Trophoblast cell (in vitro differentiated cells and primary cell): ENCODE measurements around the gene ATP8A2.
"Not testable (repeated sequence)": the region's sequence is repeated elsewhere in the genome, so short reads cannot be mapped to it uniquely, and the experiment has no call there.

ENCODE experiments used
- DNase-seq, 2 donors: peaks; one replicate each; pipeline ENCODE4 v3.0.0-alpha.2; 2016
- H2AFZ ChIP-seq: 2 replicates; pipeline ENCODE4 v1.6.1; 2013; ENCODE audit warnings: low read length, moderate library complexity, mild to moderate bottlenecking; ENCODE audit not compliant: insufficient read depth, poor library complexity
- H2AK5ac ChIP-seq: 2 replicates; pipeline ENCODE4 v1.6.1; 2013; ENCODE audit warnings: mild to moderate bottlenecking, low read length
- H2BK120ac ChIP-seq: 2 replicates; pipeline ENCODE4 v1.6.1; 2013; ENCODE audit warnings: low read length, mild to moderate bottlenecking, moderate library complexity; ENCODE audit not compliant: insufficient read depth, poor library complexity
- H2BK12ac ChIP-seq: 2 replicates; pipeline ENCODE4 v1.6.1; 2013; ENCODE audit warnings: mild to moderate bottlenecking, low read length, moderate library complexity
- H2BK5ac ChIP-seq: 2 replicates; pipeline ENCODE4 v1.6.1; 2013; ENCODE audit warnings: low read length, low read depth, moderate library complexity, mild to moderate bottlenecking; ENCODE audit not compliant: poor library complexity
- H3K14ac ChIP-seq: 2 replicates; pipeline ENCODE4 v1.6.1; 2013; ENCODE audit warnings: mild to moderate bottlenecking, low read length
- H3K18ac ChIP-seq: 2 replicates; pipeline ENCODE4 v1.6.1; 2013; ENCODE audit warnings: mild to moderate bottlenecking, low read length
- H3K23ac ChIP-seq: 2 replicates; pipeline ENCODE4 v1.6.1; 2013; ENCODE audit warnings: low read length
- H3K27ac ChIP-seq: 2 replicates; pipeline ENCODE4 v1.5.1; 2013; ENCODE audit warnings: low read depth, mild to moderate bottlenecking, inconsistent platforms, low read length, moderate library complexity
- H3K27me3 ChIP-seq: 2 replicates; pipeline ENCODE4 v1.6.1; 2013; ENCODE audit warnings: inconsistent platforms, mild to moderate bottlenecking, low read length, moderate library complexity; ENCODE audit not compliant: insufficient read depth
- H3K36me3 ChIP-seq, 2 experiments: 1 replicate in 1 of 2; 2 replicates in 1 of 2; pipeline ENCODE4 v1.6.1; 2013; ENCODE audit warnings: low read length in 2 of 2, mild to moderate bottlenecking in 2 of 2, moderate library complexity in 1 of 2; ENCODE audit not compliant: insufficient read depth in 2 of 2, control insufficient read depth in 1 of 2
- H3K4ac ChIP-seq: 2 replicates; pipeline ENCODE4 v1.6.1; 2013; ENCODE audit warnings: low read depth, mild to moderate bottlenecking, low read length, moderate library complexity
- H3K4me1 ChIP-seq, 2 experiments: 1 replicate in 1 of 2; 2 replicates in 1 of 2; pipeline ENCODE4 v1.6.1; 2013; ENCODE audit warnings: low read length in 2 of 2, mild to moderate bottlenecking in 2 of 2, moderate library complexity in 1 of 2; ENCODE audit not compliant: insufficient read depth in 2 of 2, control insufficient read depth in 1 of 2
- H3K4me2 ChIP-seq: 2 replicates; pipeline ENCODE4 v1.6.1; 2013; ENCODE audit warnings: inconsistent platforms, mild to moderate bottlenecking, low read length, moderate library complexity
- H3K4me3 ChIP-seq: 2 replicates; pipeline ENCODE4 v1.5.1; 2013; ENCODE audit warnings: mild to moderate bottlenecking, low read depth, low read length, inconsistent platforms
- H3K79me1 ChIP-seq: one replicate; pipeline ENCODE4 v1.6.1; 2013; ENCODE audit warnings: low read length
- H3K79me2 ChIP-seq: 2 replicates; pipeline ENCODE4 v1.6.1; 2013; ENCODE audit warnings: low read length, mild to moderate bottlenecking; ENCODE audit not compliant: control insufficient read depth, insufficient read depth, poor library complexity
- H3K9ac ChIP-seq: 2 replicates; pipeline ENCODE4 v1.6.1; 2013; ENCODE audit warnings: mild to moderate bottlenecking, low read length
- H3K9me3 ChIP-seq: 2 replicates; pipeline ENCODE4 v1.6.1; 2013; ENCODE audit warnings: low read depth, mild to moderate bottlenecking, control low read depth, inconsistent platforms, low read length; ENCODE audit not compliant: insufficient read depth
- H4K12ac ChIP-seq: 2 replicates; pipeline ENCODE4 v1.6.1; 2013; ENCODE audit warnings: low read depth, mild to moderate bottlenecking, low read length, moderate library complexity
- H4K8ac ChIP-seq: 2 replicates; pipeline ENCODE4 v1.6.1; 2013; ENCODE audit warnings: low read depth, mild to moderate bottlenecking, low read length, moderate library complexity
- H4K91ac ChIP-seq: one replicate; pipeline ENCODE4 v1.6.1; 2013; ENCODE audit warnings: low read depth, mild to moderate bottlenecking, low read length, moderate library complexity
- WGBS: extraction: QIAGEN DNeasy Blood & Tissue Kit; methylation state at CpG from one replicate; pipeline ENCODE4 v1.1.7; 2013; ENCODE audit warnings: missing lambda C conversion rate; ENCODE audit not compliant: insufficient read length, insufficient coverage; ENCODE audit errors: extremely low coverage; 5-methylcytosine and 5-hydroxymethylcytosine counted together

Gene ATP8A2

DNA sequence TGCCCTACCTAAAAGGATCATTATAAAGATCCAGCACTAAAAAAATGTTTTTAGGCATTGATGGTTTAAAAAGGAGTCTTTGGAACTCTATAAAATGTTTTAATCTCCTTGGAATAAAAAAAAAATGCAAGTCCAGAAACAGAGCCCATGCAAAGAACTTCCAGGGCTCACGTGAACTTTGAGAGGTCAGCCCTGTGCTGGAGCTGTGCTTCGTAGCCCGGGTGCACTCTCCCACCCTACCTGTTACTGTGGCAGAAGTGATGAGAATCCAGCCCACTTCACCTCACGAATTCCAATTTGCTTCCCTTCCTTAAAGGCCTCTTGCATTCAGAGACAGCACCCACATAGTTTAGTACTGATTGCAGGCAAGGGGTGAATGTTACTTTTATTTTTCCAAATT lies 412.3 kb downstream of the ATP8A2 start:
- Histone ChIP-seq H3K36me3 (no peaks in the 10 kb centered on the region), H3K79me2 (no peaks in the 10 kb centered on the region), H3K27ac (no peak overlapping the region), H3K4me2 (no peak overlapping the region), H3K27me3 (no peaks in the 10 kb centered on the region), H2BK120ac (no peak overlapping the region), H3K23ac (no peak overlapping the region), H4K12ac (no peak overlapping the region), H3K9ac (no peak overlapping the region), H2AK5ac (no peak overlapping the region), H3K79me1 (no peaks in the 10 kb centered on the region), H4K8ac (no peak overlapping the region), H4K91ac (no peak overlapping the region), H3K4me3 (no peak overlapping the region), H3K14ac (no peak overlapping the region), H2AFZ (no peak overlapping the region), H3K18ac (no peak overlapping the region), H3K9me3 (no peaks in the 10 kb centered on the region), H2BK5ac (no peak overlapping the region), H3K4ac (no peak overlapping the region), H2BK12ac (no peak overlapping the region), H3K4me1 (no peaks in the 10 kb centered on the region)
- no peak for DNase-seq
- no CpG with 5 or more reads among the region's 4 CpGs for WGBS

DNA sequence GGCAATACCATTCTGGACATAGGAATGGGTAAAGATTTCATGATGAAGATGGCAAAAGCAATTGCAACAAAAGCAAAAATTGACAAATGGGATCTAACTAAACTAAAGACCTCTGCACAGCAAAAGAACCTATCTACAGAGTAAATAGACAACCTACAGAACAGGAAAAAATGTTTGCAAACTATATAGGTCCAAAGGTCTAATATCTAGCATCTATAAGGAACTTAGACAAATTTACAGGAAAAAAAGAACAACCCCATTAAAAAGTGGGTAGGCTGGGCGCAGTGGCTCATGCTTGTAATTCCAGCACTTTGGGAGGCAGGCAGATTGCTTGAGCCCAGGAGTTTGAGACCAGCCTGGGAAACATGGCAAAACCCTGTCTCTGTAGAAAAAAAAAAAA lies 418.4 kb downstream of the ATP8A2 start:
- not testable (repeated sequence) for H3K4me1 ChIP-seq, H3K79me1 ChIP-seq, H3K4me2 ChIP-seq, H2AFZ ChIP-seq, H3K9me3 ChIP-seq, H2BK5ac ChIP-seq, H3K79me2 ChIP-seq, H3K23ac ChIP-seq, H3K27ac ChIP-seq, H3K9ac ChIP-seq, DNase-seq, H3K36me3 ChIP-seq, H3K18ac ChIP-seq, H4K12ac ChIP-seq, H3K4me3 ChIP-seq, H3K27me3 ChIP-seq, H2AK5ac ChIP-seq, H4K8ac ChIP-seq, H2BK12ac ChIP-seq, H3K4ac ChIP-seq, H3K14ac ChIP-seq, H2BK120ac ChIP-seq, H4K91ac ChIP-seq
- no CpG with 5 or more reads among the region's 1 CpG for WGBS

DNA sequence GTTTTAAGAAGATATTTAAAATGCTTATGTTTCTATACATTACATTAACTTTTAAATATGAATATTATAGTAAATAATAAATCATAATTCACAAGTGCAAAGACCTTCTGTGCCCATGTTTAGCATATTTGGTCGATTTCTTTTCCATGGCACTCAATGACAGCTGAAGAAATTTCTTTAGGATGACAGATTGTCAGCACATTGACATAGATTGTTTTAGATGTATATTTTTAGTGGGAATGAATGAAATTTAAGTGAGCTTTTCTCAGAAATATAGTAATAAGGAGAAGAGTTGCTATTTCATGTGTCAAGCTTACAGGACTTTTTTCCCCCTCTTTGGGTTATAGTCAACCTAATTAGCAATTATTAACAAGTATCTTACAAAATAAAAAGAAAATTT lies 423.5 kb downstream of the ATP8A2 start:
- Histone ChIP-seq H2BK5ac (no peak overlapping the region), H2BK120ac (no peak overlapping the region), H3K23ac (no peak overlapping the region), H2BK12ac (no peak overlapping the region), H4K8ac (no peak overlapping the region), H3K79me1 (no peaks in the 10 kb centered on the region), H3K27ac (no peak overlapping the region), H3K4ac (no peak overlapping the region), H3K4me2 (no peak overlapping the region), H3K36me3 (no peaks in the 10 kb centered on the region), H2AK5ac (no peak overlapping the region), H3K79me2 (no peaks in the 10 kb centered on the region), H3K9me3 (no peaks in the 10 kb centered on the region), H4K91ac (no peak overlapping the region), H3K4me3 (no peak overlapping the region), H2AFZ (no peak overlapping the region), H3K18ac (no peak overlapping the region), H3K14ac (no peak overlapping the region), H3K9ac (no peak overlapping the region), H3K27me3 (no peaks in the 10 kb centered on the region), H3K4me1 (no peaks in the 10 kb centered on the region), H4K12ac (no peak overlapping the region)
- no CpG with 5 or more reads among the region's 1 CpG for WGBS
- DNase-seq = no peak

DNA sequence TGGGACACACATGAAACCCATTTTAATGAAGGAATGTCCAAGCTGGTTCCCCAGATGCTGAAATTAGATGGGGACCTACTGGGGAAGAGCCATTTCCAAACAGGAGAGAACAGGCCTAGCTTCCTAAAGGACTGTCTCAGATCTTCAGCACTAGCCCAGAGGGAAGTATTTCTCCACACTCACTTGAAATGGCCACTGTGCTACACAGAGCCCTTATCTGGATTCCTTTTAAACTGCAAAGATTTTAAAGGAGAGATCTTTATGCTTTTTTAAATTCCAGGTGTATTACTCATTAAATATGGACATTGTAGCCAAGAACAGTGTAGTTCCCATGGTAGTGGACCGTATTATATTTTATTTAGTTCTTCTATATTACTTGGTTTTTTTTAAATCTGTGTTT lies 424.7 kb downstream of the ATP8A2 start:
- Histone ChIP-seq H2AK5ac (no peak overlapping the region), H3K9me3 (no peaks in the 10 kb centered on the region), H4K91ac (no peak overlapping the region), H3K27ac (no peak overlapping the region), H2AFZ (no peak overlapping the region), H2BK5ac (no peak overlapping the region), H4K8ac (no peak overlapping the region), H3K9ac (no peak overlapping the region), H4K12ac (no peak overlapping the region), H3K4me1 (no peaks in the 10 kb centered on the region), H3K14ac (no peak overlapping the region), H3K36me3 (no peaks in the 10 kb centered on the region), H3K4me3 (no peak overlapping the region), H3K79me2 (no peaks in the 10 kb centered on the region), H3K23ac (no peak overlapping the region), H3K4me2 (no peak overlapping the region), H2BK120ac (no peak overlapping the region), H3K18ac (no peak overlapping the region), H3K79me1 (no peaks in the 10 kb centered on the region), H2BK12ac (no peak overlapping the region), H3K27me3 (no peaks in the 10 kb centered on the region), H3K4ac (no peak overlapping the region)
- no CpG with 5 or more reads among the region's 1 CpG for WGBS
- peak; percentile 69 to 90 for DNase-seq
